Breast epithelium (tissue), 4 donors: ENCODE measurements around the gene F5. TPM values are rescaled to one million over a fixed set of nuclear protein-coding genes. Genes with fewer than 3 reads are reported as not detected.
A peak's percentile ranks its signal among the peaks of the same experiment; 100 is the strongest.

Experiments
- DNase-seq, 2 donors: peaks; one replicate each; pipeline ENCODE4 v3.0.0-alpha.2; 2019; ENCODE audit warnings: low spot score in 2 of 2
- H3K27ac ChIP-seq, 2 donors: fragments of 200-600 bp; sonication (generic) in 1 of 2; one replicate each; pipeline ENCODE4 v1.5.1; 2016 to 2019; ENCODE audit warnings: mild to moderate bottlenecking in 1 of 2
- H3K27me3 ChIP-seq, 2 donors: fragments of 200-600 bp; sonication (generic) in 1 of 2; one replicate each; pipeline versions ENCODE4 v1.5.1 to v1.6.0; 2017 to 2019; ENCODE audit warnings: control low read depth in 1 of 2, mild to moderate bottlenecking in 1 of 2
- H3K36me3 ChIP-seq: fragments of 200-600 bp; one replicate; pipeline ENCODE4 v1.5.1; 2019
- H3K4me1 ChIP-seq, 2 donors: fragments of 200-600 bp; sonication (generic); one replicate each; pipeline ENCODE4 v1.5.1; 2016 to 2019; ENCODE audit warnings: control low read depth in 1 of 2
- H3K4me3 ChIP-seq, 3 donors: fragments of 200-600 bp; sonication (generic); 1 replicate in 2 of 3; 2 replicates in 1 of 3; pipeline ENCODE4 v1.5.1; 2016 to 2019; ENCODE audit warnings: mild to moderate bottlenecking in 3 of 3, moderate library complexity in 2 of 3
- H3K9me3 ChIP-seq, 2 donors: fragments of 200-600 bp; sonication (generic) in 1 of 2; one replicate each; pipeline ENCODE4 v1.5.1; 2016 to 2019; ENCODE audit warnings: control low read depth in 1 of 2
- POLR2A ChIP-seq: fragments of 450-650 bp; IDR thresholded peaks from one replicate; pipeline ENCODE4 v1.6.1; 2016; ENCODE audit warnings: antibody characterized with exemption, mild to moderate bottlenecking, moderate library complexity
- POLR2AphosphoS5 ChIP-seq, 3 donors: sonication (generic); formaldehyde crosslinking; IDR thresholded peaks; one replicate each; pipeline ENCODE4 v1.6.1; 2017; ENCODE audit warnings: antibody characterized with exemption in 3 of 3
- intact Hi-C: fragments of 100-400 bp; cut with DNase I; formaldehyde crosslinking; loops from one replicate; pipeline ENCODE4 v1.15.1; 2023; ENCODE audit warnings: low total_unique reads
- total RNA-seq, 3 donors: library from RNA; depleted of rRNA; stranded (reverse); fragments of >200 nt; gene quantifications; one replicate each; pipeline ENCODE4 v1.1.0, GENCODE V29; 2016
- TF ChIP-seq, protein P1 (sequence below), 3 donors: fragments of 450-650 bp; IDR thresholded peaks; one replicate each; pipeline ENCODE4 v1.5.1; 2016 to 2017; ENCODE audit warnings: antibody characterized with exemption in 3 of 3, mild to moderate bottlenecking in 3 of 3, moderate library complexity in 3 of 3

The F5 gene
- total RNA-seq, 3 donors from 2014 or later: 0.44 to 7.4 (median 1.3) TPM

DNA sequence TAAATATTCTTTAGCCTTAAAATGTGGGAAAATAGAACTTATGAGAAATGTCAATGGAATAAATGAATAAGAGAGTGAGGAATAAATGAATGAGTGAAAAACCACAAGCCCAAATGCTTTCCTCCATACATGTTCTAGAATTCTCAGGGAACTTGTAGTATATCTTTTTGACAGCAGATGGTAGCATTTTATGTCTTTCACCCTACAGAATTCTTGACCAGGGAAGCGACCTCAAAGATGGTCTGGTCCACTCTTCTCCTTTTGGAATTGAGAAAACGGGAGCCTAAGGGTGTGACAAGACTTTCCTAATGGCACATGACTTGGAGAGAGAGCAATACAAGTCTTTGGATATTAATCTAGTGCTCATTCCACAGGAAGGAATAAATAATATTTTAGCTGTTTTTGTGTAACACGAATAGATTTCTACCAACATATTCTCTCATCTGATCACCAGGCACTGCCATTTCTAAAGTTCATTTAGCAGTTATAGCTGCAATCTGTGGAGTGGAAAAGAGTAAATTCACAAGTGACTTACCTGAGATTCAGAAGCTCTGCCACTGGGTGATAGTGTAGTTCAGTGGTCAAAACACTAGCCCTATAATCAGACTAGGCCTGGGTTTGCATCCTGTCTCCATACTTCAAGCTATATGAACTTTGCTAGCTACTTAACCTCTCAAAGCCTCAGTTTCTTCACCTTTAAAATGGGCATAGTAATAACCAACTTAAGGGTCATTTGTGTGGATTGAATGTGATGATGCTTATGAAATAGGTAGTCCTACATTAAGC is 15.0 kb upstream of the F5 start:
- intact Hi-C loops: no loop called here
- H3K4me1 ChIP-seq: no peaks in the 10 kb centered on the region
- no peaks in the 10 kb centered on the region for H3K36me3 ChIP-seq
- H3K27ac ChIP-seq: no peak overlapping the region
- no peak overlapping the region for H3K4me3 ChIP-seq
- no peaks in the 10 kb centered on the region for H3K9me3 ChIP-seq
- TF ChIP-seq, protein P1, sequence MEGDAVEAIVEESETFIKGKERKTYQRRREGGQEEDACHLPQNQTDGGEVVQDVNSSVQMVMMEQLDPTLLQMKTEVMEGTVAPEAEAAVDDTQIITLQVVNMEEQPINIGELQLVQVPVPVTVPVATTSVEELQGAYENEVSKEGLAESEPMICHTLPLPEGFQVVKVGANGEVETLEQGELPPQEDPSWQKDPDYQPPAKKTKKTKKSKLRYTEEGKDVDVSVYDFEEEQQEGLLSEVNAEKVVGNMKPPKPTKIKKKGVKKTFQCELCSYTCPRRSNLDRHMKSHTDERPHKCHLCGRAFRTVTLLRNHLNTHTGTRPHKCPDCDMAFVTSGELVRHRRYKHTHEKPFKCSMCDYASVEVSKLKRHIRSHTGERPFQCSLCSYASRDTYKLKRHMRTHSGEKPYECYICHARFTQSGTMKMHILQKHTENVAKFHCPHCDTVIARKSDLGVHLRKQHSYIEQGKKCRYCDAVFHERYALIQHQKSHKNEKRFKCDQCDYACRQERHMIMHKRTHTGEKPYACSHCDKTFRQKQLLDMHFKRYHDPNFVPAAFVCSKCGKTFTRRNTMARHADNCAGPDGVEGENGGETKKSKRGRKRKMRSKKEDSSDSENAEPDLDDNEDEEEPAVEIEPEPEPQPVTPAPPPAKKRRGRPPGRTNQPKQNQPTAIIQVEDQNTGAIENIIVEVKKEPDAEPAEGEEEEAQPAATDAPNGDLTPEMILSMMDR (IDR thresholded peaks at IDR 0.05): peak in 2 of 3 donors; percentile 37 to 45
- TF ChIP-seq POLR2A (no peak), POLR2AphosphoS5 (IDR thresholded peaks at IDR 0.05) (no peak)
- DNase-seq: no peak
- no peaks in the 10 kb centered on the region for H3K27me3 ChIP-seq

DNA sequence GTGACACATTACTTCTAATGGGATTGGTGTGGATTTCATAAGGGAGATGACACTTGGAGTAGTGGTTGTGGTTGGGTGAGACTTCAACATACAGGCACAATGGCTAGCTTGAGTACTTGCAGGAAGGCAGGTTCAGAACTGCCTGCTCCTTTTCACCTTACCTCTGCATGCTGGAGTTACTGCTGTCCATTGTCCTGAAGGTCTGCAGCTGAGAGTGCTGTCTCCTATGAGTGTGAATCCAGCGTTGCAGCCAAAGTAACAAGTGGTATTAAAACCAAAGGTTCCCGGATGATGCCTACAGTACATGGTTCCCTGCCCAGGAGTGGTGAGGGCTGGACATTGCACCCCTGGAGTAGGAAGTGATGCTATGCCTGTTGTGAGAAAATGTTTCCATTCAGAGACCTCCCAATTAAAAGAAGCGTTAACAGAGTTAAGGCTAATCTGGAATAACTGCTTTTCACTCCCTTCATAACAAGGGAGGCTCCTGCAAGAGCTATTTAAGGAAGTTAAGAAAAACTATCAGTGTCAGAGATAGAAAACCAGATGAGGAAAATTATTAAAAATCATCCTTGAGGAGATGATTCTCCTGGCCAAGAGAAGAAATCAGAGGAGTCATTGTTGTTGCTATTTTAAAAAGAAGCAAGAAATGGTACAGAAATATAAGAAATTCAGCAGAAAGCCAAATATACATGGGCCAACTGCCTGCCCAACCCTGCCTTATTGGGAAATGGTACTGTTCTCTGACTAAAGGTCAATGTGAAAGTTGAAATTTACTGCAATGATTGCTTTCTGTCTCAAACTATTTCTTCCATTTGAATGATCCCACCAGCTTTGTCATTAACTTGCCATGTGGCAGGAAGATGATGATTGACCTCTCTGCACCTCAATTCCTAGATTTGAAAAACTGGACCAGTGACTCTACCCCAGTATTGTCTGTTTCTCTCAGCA is 9.8 kb upstream of the F5 start:
- Histone ChIP-seq H3K36me3 (no peaks in the 10 kb centered on the region), H3K4me3 (no peak overlapping the region), H3K9me3 (no peaks in the 10 kb centered on the region), H3K27me3 (no peaks in the 10 kb centered on the region), H3K27ac (no peak overlapping the region), H3K4me1 (no peaks in the 10 kb centered on the region)
- TF ChIP-seq POLR2AphosphoS5 (IDR thresholded peaks at IDR 0.05) (no peak), POLR2A (no peak)
- TF ChIP-seq, protein P1 (IDR thresholded peaks at IDR 0.05): no peak
- DNase-seq: no peak
- intact Hi-C loops: no loop called here

GRCh38 chr1:169594391-169594790 is 8.1 kb upstream of the F5 start:
- Histone ChIP-seq H3K4me1 (no peaks in the 10 kb centered on the region), H3K36me3 (no peaks in the 10 kb centered on the region), H3K27me3 (no peaks in the 10 kb centered on the region), H3K27ac (no peak overlapping the region), H3K9me3 (no peaks in the 10 kb centered on the region), H3K4me3 (no peak overlapping the region)
- intact Hi-C loops: no loop called here
- no peak for TF ChIP-seq POLR2A
- TF ChIP-seq POLR2AphosphoS5 (IDR thresholded peaks at IDR 0.05): no peak
- TF ChIP-seq, protein P1 (IDR thresholded peaks at IDR 0.05): no peak
- no peak for DNase-seq

DNA sequence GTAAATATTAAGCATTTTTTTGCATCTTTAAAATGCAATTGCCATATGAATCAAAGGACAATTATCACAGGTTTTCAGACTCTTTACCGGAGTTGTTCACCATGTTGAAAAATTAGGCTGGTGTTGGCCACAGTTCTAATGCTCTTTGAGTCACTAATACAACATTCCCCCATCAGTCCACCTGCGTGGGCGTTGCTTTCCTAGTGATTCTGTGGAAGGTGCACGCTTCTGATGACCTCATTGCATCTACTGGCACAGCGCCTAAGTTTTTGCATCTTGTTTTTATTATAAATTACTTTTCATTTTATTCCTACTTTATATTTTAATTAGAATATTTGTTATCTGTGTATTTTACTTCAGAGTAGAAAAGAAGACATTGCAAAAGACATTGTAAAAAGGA is 4.7 kb upstream of the F5 start:
- TF ChIP-seq POLR2AphosphoS5 (IDR thresholded peaks at IDR 0.05): no peak
- TF ChIP-seq, protein P1 (IDR thresholded peaks at IDR 0.05): no peak
- TF ChIP-seq POLR2A: no peak
- Histone ChIP-seq H3K4me3 (no peak overlapping the region), H3K4me1 (peaks cover 0 to 5% of the 10 kb centered on the region in 2 donors), H3K27ac (no peak overlapping the region), H3K36me3 (no peaks in the 10 kb centered on the region), H3K27me3 (no peaks in the 10 kb centered on the region), H3K9me3 (no peaks in the 10 kb centered on the region)
- no peak for DNase-seq
- intact Hi-C loops: no loop called here
